Measurements from ENCODE around the gene ZNF136. TPM values are rescaled to one million over a fixed set of nuclear protein-coding genes. Genes with fewer than 3 reads are reported as not detected.

The ZNF136 gene
- total and polyA plus RNA-seq, 2 of the 13 experiments (the other 11 are each of a cell fraction or from before 2014, with no cell fraction given) = 2.5 to 10.2 TPM

DNA sequence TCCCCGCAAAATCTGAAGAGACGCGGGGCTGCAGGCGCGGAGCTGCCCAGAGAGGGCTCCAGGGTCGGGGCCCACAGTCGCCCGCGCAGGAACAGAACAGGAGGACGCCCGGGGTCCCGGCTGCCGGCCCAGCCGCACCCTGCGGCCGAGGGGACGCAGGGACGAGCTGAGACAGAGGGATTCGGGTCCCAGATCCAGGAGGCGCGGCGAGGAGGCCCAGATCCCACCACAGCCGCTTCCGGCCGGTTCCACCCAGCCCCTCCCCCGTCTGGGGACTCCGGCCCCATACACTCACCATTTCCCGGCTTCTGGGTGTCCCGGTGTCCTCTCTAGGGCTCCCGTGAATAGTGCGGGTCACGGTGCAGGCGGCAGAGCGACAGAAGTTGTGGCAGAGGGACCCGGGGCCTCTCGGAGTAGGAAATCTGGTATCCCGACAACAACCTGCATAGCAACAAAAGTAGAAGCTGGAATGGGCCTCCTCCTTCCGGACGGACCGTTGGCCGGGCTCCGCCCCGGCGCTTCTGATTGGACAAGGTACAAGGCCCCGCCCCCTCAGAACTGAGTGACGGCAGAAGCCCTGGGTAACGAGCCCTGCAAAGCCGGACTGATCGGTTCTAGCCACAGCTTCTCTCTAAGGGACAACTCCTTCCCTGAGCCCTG lies 22.9 kb upstream of the ZNF136 start, which contains the start of gene ZNF20 (continued):
- TF ChIP-seq ASH2L (IDR thresholded peaks at IDR 0.05; ENCODE audit: insufficient read length, low read depth, low read length) (peak; percentile 72), ZSCAN22 (CRISPR knock-in tag; IDR thresholded peaks at IDR 0.05) (no peak), ZNF496 (CRISPR knock-in tag; IDR thresholded peaks at IDR 0.05; ENCODE audit: insufficient replicate concordance) (no peak), NFE2L1 (CRISPR knock-in tag; IDR thresholded peaks at IDR 0.05; ENCODE audit: borderline replicate concordance) (no peak), PHF21A (CRISPR knock-in tag; IDR thresholded peaks at IDR 0.05) (peak; percentile 40; the same call in 1 of the 2 replicates), NFE2 (CRISPR knock-in tag; IDR thresholded peaks at IDR 0.05) (no peak), ZFP36 (IDR thresholded peaks at IDR 0.05; ENCODE audit: borderline replicate concordance, low read depth, low read length, partially characterized antibody) (no peak), ZNF615 (CRISPR knock-in tag; IDR thresholded peaks at IDR 0.05; ENCODE audit: borderline replicate concordance) (no peak), SP4 (CRISPR knock-in tag; IDR thresholded peaks at IDR 0.05) (peak; percentile 94), ZFP41 (CRISPR knock-in tag; IDR thresholded peaks at IDR 0.05; ENCODE audit: borderline replicate concordance) (no peak), PHF8 (CRISPR knock-in tag; IDR thresholded peaks at IDR 0.05) (peak; percentile 89), ZNF879 (CRISPR knock-in tag; IDR thresholded peaks at IDR 0.05) (no peak), ZNF3 (CRISPR knock-in tag; IDR thresholded peaks at IDR 0.05) (no peak), RFX5 (IDR thresholded peaks at IDR 0.05; ENCODE audit: low read depth, low read length) (peak; percentile 81; the same call in 1 of the 2 replicates), HDAC6 (IDR thresholded peaks at IDR 0.05; ENCODE audit: low read depth, low read length) (no peak), PPARG (CRISPR knock-in tag; conservative IDR thresholded peaks at IDR 0.05) (no peak), ZNF781 (CRISPR knock-in tag; IDR thresholded peaks at IDR 0.05; ENCODE audit: borderline replicate concordance, not compliant biosample characterization) (no peak), ZNF709 (CRISPR knock-in tag; IDR thresholded peaks at IDR 0.05) (no peak), RORA (CRISPR knock-in tag; IDR thresholded peaks at IDR 0.05) (no peak)
- TF ChIP-seq, protein P1, sequence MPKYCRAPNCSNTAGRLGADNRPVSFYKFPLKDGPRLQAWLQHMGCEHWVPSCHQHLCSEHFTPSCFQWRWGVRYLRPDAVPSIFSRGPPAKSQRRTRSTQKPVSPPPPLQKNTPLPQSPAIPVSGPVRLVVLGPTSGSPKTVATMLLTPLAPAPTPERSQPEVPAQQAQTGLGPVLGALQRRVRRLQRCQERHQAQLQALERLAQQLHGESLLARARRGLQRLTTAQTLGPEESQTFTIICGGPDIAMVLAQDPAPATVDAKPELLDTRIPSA (CRISPR knock-in tag; IDR thresholded peaks at IDR 0.05; ENCODE audit: borderline replicate concordance) = no peak
- TF ChIP-seq, protein P2, sequence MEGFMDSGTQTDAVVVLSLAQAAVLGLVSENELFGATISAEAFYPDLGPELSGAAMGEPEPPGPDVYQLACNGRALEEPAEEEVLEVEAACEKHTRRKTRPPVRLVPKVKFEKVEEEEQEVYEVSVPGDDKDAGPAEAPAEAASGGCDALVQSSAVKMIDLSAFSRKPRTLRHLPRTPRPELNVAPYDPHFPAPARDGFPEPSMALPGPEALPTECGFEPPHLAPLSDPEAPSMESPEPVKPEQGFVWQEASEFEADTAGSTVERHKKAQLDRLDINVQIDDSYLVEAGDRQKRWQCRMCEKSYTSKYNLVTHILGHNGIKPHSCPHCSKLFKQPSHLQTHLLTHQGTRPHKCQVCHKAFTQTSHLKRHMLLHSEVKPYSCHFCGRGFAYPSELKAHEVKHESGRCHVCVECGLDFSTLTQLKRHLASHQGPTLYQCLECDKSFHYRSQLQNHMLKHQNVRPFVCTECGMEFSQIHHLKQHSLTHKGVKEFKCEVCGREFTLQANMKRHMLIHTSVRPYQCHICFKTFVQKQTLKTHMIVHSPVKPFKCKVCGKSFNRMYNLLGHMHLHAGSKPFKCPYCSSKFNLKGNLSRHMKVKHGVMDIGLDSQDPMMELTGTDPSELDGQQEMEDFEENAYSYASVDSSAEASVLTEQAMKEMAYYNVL (CRISPR knock-in tag; IDR thresholded peaks at IDR 0.05; ENCODE audit: borderline replicate concordance) = 0 out of 2 replicates have a peak, but pooled peaks have one; percentile 49
- TF ChIP-seq, protein P3, sequence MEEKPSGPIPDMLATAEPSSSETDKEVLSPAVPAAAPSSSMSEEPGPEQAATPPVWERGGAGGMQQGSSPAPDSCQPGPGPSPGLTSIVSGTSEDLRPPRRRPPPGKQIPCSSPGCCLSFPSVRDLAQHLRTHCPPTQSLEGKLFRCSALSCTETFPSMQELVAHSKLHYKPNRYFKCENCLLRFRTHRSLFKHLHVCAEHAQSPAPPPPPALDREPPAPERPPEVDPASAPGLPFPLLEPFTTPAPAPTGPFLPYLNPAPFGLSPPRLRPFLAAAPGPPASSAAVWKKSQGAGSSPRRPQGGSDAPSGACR (CRISPR knock-in tag; IDR thresholded peaks at IDR 0.05) = no peak
- TF ChIP-seq, protein P4, sequence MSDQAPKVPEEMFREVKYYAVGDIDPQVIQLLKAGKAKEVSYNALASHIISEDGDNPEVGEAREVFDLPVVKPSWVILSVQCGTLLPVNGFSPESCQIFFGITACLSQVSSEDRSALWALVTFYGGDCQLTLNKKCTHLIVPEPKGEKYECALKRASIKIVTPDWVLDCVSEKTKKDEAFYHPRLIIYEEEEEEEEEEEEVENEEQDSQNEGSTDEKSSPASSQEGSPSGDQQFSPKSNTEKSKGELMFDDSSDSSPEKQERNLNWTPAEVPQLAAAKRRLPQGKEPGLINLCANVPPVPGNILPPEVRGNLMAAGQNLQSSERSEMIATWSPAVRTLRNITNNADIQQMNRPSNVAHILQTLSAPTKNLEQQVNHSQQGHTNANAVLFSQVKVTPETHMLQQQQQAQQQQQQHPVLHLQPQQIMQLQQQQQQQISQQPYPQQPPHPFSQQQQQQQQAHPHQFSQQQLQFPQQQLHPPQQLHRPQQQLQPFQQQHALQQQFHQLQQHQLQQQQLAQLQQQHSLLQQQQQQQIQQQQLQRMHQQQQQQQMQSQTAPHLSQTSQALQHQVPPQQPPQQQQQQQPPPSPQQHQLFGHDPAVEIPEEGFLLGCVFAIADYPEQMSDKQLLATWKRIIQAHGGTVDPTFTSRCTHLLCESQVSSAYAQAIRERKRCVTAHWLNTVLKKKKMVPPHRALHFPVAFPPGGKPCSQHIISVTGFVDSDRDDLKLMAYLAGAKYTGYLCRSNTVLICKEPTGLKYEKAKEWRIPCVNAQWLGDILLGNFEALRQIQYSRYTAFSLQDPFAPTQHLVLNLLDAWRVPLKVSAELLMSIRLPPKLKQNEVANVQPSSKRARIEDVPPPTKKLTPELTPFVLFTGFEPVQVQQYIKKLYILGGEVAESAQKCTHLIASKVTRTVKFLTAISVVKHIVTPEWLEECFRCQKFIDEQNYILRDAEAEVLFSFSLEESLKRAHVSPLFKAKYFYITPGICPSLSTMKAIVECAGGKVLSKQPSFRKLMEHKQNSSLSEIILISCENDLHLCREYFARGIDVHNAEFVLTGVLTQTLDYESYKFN (CRISPR knock-in tag; conservative IDR thresholded peaks at IDR 0.05) = no peak; the same call in 1 of the 2 replicates

All from HepG2 (cell line).